ENCODE results near the gene NME4. TPM values are rescaled to one million over a fixed set of nuclear protein-coding genes. Genes with fewer than 3 reads are reported as not detected.

The NME4 gene
- polyA plus RNA-seq, 1 of the 3 experiments (the other 2 are of a cell fraction): 509 TPM

GRCh38 chr16:364595-365491 is 32.2 kb upstream of the NME4 start:
- H3K27me3 ChIP-seq (ENCODE audit: insufficient read depth): no peaks in the 10 kb centered on the region
- peaks cover 2 to 20% of the 10 kb centered on the region in 2 experiments for H3K36me3 ChIP-seq (replicated peaks in 1 of 2; ENCODE audit: control insufficient read depth in 1 of 2, insufficient read depth in 2 of 2, low read length in 1 of 2)
- H3K9ac ChIP-seq: no peak overlapping the region
- H3K4me3 ChIP-seq (ENCODE audit: low read depth in 2 of 2, low read length in 1 of 2): no peak overlapping the region
- no peaks in the 10 kb centered on the region for H4K20me1 ChIP-seq (ENCODE audit: insufficient read depth)
- POLR2A ChIA-PET: interaction anchor here (0.7 kb wide), 1 partner anchor 8 kb away, joined by 3 read pairs; no protein-coding TSS in a partner anchor
- peaks cover 8% of the 10 kb centered on the region for H3F3A ChIP-seq (replicated peaks; ENCODE audit: insufficient read depth)
- no peak for DNase-seq
- H2AFZ ChIP-seq (ENCODE audit: low read depth): no peak overlapping the region
- H3K27ac ChIP-seq (ENCODE audit: low read depth in 2 of 2, low read length in 1 of 2): no peak overlapping the region
- no peaks in the 10 kb centered on the region for H3K9me2 ChIP-seq
- H3K79me2 ChIP-seq (ENCODE audit: insufficient read depth): no peaks in the 10 kb centered on the region; the same call in 1 of the 2 replicates
- TF ChIP-seq ELF1 (IDR thresholded peaks at IDR 0.05) (no peak), MEF2A (IDR thresholded peaks at IDR 0.05; ENCODE audit: borderline replicate concordance, low read depth) (no peak), NFIC (IDR thresholded peaks at IDR 0.05; ENCODE audit: borderline replicate concordance) (no peak), RXRA (IDR thresholded peaks at IDR 0.05; ENCODE audit: borderline replicate concordance, low read depth) (no peak)
- 73% methylated on average over 13 of the region's 19 CpGs for WGBS (ENCODE audit: low lambda C conversion rate)
- CTCF ChIA-PET: interaction anchor here (0.9 to 4.8 kb wide), 7 partner anchors 11 to 300 kb away, joined by 3 to 74 read pairs (median 4); partner anchors contain the start of gene HBQ1
- no peaks in the 10 kb centered on the region for H3K9me3 ChIP-seq
- H3K4me1 ChIP-seq (ENCODE audit: control insufficient read depth in 1 of 2, insufficient read depth in 2 of 2, low read depth in 1 of 2, low read length in 1 of 2): peaks cover 7 to 30% of the 10 kb centered on the region in 2 experiments; a peak in 2 of 4 replicates
- H3K4me2 ChIP-seq: no peak overlapping the region

GRCh38 chr16:366476-366875 is 30.5 kb upstream of the NME4 start:
- CTCF ChIA-PET: interaction anchor here (0.8 to 1.6 kb wide), 2 partner anchors 8 to 301 kb away, joined by 3 to 4 read pairs; no protein-coding TSS in a partner anchor
- H3K4me3 ChIP-seq (ENCODE audit: low read depth in 2 of 2, low read length in 1 of 2): no peak overlapping the region
- peaks cover 12% of the 10 kb centered on the region for H3F3A ChIP-seq (replicated peaks; ENCODE audit: insufficient read depth)
- H3K4me1 ChIP-seq (ENCODE audit: control insufficient read depth in 1 of 2, insufficient read depth in 2 of 2, low read depth in 1 of 2, low read length in 1 of 2): peaks cover 8 to 38% of the 10 kb centered on the region in 2 experiments; a peak in 2 of 4 replicates
- H3K27me3 ChIP-seq (ENCODE audit: insufficient read depth): no peaks in the 10 kb centered on the region
- H2AFZ ChIP-seq (ENCODE audit: low read depth): no peak overlapping the region
- H4K20me1 ChIP-seq (ENCODE audit: insufficient read depth): no peaks in the 10 kb centered on the region
- no peaks in the 10 kb centered on the region for H3K9me2 ChIP-seq
- TF ChIP-seq USF2 (IDR thresholded peaks at IDR 0.05; ENCODE audit: borderline replicate concordance, low read depth, low read length): no peak
- TF ChIP-seq MAX (IDR thresholded peaks at IDR 0.05; ENCODE audit: low read depth): no peak
- TF ChIP-seq, protein P1, sequence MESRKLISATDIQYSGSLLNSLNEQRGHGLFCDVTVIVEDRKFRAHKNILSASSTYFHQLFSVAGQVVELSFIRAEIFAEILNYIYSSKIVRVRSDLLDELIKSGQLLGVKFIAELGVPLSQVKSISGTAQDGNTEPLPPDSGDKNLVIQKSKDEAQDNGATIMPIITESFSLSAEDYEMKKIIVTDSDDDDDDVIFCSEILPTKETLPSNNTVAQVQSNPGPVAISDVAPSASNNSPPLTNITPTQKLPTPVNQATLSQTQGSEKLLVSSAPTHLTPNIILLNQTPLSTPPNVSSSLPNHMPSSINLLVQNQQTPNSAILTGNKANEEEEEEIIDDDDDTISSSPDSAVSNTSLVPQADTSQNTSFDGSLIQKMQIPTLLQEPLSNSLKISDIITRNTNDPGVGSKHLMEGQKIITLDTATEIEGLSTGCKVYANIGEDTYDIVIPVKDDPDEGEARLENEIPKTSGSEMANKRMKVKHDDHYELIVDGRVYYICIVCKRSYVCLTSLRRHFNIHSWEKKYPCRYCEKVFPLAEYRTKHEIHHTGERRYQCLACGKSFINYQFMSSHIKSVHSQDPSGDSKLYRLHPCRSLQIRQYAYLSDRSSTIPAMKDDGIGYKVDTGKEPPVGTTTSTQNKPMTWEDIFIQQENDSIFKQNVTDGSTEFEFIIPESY (IDR thresholded peaks at IDR 0.05; ENCODE audit: borderline replicate concordance, low read depth): no peak
- TF ChIP-seq EZH2phosphoT487 (IDR thresholded peaks at IDR 0.05; ENCODE audit: borderline replicate concordance, low read depth): no peak
- TF ChIP-seq TAF1 (IDR thresholded peaks at IDR 0.05; ENCODE audit: borderline replicate concordance, low read depth, low read length): no peak
- no peak for TF ChIP-seq FOSL2 (IDR thresholded peaks at IDR 0.05; ENCODE audit: borderline replicate concordance, low read depth)
- no peak for TF ChIP-seq MEF2A (IDR thresholded peaks at IDR 0.05; ENCODE audit: borderline replicate concordance, low read depth)
- TF ChIP-seq MXI1 (IDR thresholded peaks at IDR 0.05; ENCODE audit: low read depth, low read length): no peak
- no peak for TF ChIP-seq NRF1 (IDR thresholded peaks at IDR 0.05; ENCODE audit: low read depth, low read length)
- TF ChIP-seq RAD21 (IDR thresholded peaks at IDR 0.05; ENCODE audit: low read length): no peak
- TF ChIP-seq SMC3 (IDR thresholded peaks at IDR 0.05; ENCODE audit: low read depth, low read length): no peak
- POLR2A ChIA-PET: no interaction called here
- H3K36me3 ChIP-seq (replicated peaks in 1 of 2; ENCODE audit: control insufficient read depth in 1 of 2, insufficient read depth in 2 of 2, low read length in 1 of 2): peaks cover 2 to 23% of the 10 kb centered on the region in 2 experiments
- H3K9ac ChIP-seq: no peak overlapping the region
- H3K9me3 ChIP-seq: no peaks in the 10 kb centered on the region
- H3K79me2 ChIP-seq (ENCODE audit: insufficient read depth): no peaks in the 10 kb centered on the region; the same call in 1 of the 2 replicates
- no peak for DNase-seq
- 75% methylated on average over 4 of the region's 10 CpGs for WGBS (ENCODE audit: low lambda C conversion rate)
- no peak overlapping the region for H3K27ac ChIP-seq (ENCODE audit: low read depth in 2 of 2, low read length in 1 of 2)
- no peak overlapping the region for H3K4me2 ChIP-seq
